ENCODE results near the gene CD74. TPM values are rescaled to one million over a fixed set of nuclear protein-coding genes. Genes with fewer than 3 reads are reported as not detected.

CD74 gene
- total and polyA plus RNA-seq, 2 of the 13 experiments (the other 11 are each of a cell fraction or from before 2014, with no cell fraction given) = 34.1 to 84.4 TPM

DNA sequence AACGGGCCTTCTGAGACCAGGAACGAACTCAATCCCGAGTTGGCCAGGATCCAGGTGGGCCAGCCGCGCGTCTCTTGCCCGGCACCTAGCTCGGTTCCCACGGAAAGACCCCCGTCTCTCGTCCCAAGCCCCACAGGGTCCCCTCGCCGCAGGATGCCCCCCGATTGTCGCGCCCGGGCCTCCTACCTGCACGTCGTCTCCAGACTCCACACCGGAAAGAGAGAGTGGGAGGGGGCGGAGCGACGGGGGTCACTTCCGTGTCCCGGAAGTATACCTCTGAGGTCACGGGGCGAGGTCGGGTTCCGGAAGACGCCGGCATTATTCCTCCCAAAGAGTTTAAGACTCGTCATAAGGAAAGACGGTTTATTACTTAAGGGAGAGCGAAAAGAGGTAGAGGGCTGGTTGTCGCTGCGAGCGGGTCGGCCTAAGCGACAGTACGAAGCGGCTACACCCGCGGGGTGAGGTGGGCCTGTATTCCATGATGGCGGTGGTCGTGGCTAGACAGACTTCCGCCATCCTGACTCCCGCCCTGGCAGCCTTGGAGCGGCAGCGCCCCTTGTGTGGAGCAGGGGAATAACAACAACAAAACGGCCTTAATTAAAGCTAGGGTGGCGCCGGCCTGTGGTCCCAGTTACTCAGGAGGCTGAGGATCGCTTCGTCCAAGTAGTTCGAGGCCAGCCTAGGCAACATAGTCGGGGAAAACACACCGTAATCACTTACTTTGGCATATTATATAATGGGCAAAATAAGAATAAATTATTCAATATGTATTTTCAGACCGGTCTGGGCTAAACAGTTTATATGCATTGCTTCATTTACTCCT, 37.0 kb upstream of the CD74 start, which contains the start of gene RPS14 (continued):
- TF ChIP-seq ZBTB43 (CRISPR knock-in tag; conservative IDR thresholded peaks at IDR 0.05) (0 out of 2 replicates have a peak, but pooled peaks have one; percentile 40), JDP2 (CRISPR knock-in tag; IDR thresholded peaks at IDR 0.05; ENCODE audit: borderline replicate concordance) (no peak; the same call in 1 of the 2 replicates), ZFP82 (CRISPR knock-in tag; IDR thresholded peaks at IDR 0.05; ENCODE audit: borderline replicate concordance) (no peak), SMAD1 (CRISPR knock-in tag; IDR thresholded peaks at IDR 0.05; ENCODE audit: borderline replicate concordance, low read depth) (peak; percentile 75; the same call in 1 of the 2 replicates), SATB2 (CRISPR knock-in tag; IDR thresholded peaks at IDR 0.05) (peak; percentile 61; the same call in 1 of the 2 replicates), ZFP90 (CRISPR knock-in tag; IDR thresholded peaks at IDR 0.05; ENCODE audit: borderline replicate concordance) (0 out of 2 replicates have a peak, but pooled peaks have one; percentile 11), KLF12 (CRISPR knock-in tag; IDR thresholded peaks at IDR 0.05; ENCODE audit: borderline replicate concordance) (peak; percentile 94; the same call in 1 of the 2 replicates), ZNF615 (CRISPR knock-in tag; IDR thresholded peaks at IDR 0.05; ENCODE audit: borderline replicate concordance) (peak; percentile 92), ZNF556 (CRISPR knock-in tag; IDR thresholded peaks at IDR 0.05; ENCODE audit: borderline replicate concordance) (peak; percentile 77; the same call in 1 of the 2 replicates), GTF3A (CRISPR knock-in tag; conservative IDR thresholded peaks at IDR 0.05) (peak; percentile 73; the same call in 1 of the 2 replicates), MTF1 (CRISPR knock-in tag; IDR thresholded peaks at IDR 0.05) (0 out of 2 replicates have a peak, but pooled peaks have one; percentile 74), SRY (CRISPR knock-in tag; IDR thresholded peaks at IDR 0.05) (peak; percentile 73), SMARCE1 (IDR thresholded peaks at IDR 0.05; ENCODE audit: borderline replicate concordance) (no peak), ZNF547 (CRISPR knock-in tag; IDR thresholded peaks at IDR 0.05) (peak; percentile 94; the same call in 1 of the 2 replicates)
- TF ChIP-seq, protein P1, sequence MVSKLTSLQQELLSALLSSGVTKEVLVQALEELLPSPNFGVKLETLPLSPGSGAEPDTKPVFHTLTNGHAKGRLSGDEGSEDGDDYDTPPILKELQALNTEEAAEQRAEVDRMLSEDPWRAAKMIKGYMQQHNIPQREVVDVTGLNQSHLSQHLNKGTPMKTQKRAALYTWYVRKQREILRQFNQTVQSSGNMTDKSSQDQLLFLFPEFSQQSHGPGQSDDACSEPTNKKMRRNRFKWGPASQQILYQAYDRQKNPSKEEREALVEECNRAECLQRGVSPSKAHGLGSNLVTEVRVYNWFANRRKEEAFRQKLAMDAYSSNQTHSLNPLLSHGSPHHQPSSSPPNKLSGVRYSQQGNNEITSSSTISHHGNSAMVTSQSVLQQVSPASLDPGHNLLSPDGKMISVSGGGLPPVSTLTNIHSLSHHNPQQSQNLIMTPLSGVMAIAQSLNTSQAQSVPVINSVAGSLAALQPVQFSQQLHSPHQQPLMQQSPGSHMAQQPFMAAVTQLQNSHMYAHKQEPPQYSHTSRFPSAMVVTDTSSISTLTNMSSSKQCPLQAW (CRISPR knock-in tag; IDR thresholded peaks at IDR 0.05) = peak; percentile 74
- TF ChIP-seq, protein P2, sequence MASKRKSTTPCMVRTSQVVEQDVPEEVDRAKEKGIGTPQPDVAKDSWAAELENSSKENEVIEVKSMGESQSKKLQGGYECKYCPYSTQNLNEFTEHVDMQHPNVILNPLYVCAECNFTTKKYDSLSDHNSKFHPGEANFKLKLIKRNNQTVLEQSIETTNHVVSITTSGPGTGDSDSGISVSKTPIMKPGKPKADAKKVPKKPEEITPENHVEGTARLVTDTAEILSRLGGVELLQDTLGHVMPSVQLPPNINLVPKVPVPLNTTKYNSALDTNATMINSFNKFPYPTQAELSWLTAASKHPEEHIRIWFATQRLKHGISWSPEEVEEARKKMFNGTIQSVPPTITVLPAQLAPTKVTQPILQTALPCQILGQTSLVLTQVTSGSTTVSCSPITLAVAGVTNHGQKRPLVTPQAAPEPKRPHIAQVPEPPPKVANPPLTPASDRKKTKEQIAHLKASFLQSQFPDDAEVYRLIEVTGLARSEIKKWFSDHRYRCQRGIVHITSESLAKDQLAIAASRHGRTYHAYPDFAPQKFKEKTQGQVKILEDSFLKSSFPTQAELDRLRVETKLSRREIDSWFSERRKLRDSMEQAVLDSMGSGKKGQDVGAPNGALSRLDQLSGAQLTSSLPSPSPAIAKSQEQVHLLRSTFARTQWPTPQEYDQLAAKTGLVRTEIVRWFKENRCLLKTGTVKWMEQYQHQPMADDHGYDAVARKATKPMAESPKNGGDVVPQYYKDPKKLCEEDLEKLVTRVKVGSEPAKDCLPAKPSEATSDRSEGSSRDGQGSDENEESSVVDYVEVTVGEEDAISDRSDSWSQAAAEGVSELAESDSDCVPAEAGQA (IDR thresholded peaks at IDR 0.05; ENCODE audit: low read depth) = peak; percentile 92
- TF ChIP-seq, protein P2 (CRISPR knock-in tag; IDR thresholded peaks at IDR 0.05; ENCODE audit: borderline replicate concordance) = no peak
- TF ChIP-seq, protein P3, sequence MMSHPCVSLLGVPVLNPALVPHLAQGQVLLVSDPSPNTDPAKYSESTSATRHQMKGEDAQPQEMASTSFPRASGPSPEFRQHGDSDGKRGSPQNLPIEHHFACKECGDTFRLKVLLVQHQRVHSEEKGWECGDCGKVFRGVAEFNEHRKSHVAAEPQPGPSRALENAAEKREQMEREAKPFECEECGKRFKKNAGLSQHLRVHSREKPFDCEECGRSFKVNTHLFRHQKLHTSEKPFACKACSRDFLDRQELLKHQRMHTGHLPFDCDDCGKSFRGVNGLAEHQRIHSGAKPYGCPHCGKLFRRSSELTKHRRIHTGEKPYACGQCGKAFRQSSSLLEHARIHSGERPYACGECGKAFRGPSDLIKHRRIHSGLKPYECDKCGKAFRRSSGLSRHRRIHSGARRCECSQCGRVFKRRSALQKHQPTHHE (CRISPR knock-in tag; IDR thresholded peaks at IDR 0.05; ENCODE audit: borderline replicate concordance) = peak; percentile 76; the same call in 1 of the 2 replicates

Data from HepG2 (cell line).